Measurements from ENCODE around the gene PGPEP1.

Gene PGPEP1, protein sequence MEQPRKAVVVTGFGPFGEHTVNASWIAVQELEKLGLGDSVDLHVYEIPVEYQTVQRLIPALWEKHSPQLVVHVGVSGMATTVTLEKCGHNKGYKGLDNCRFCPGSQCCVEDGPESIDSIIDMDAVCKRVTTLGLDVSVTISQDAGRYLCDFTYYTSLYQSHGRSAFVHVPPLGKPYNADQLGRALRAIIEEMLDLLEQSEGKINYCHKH

DNA sequence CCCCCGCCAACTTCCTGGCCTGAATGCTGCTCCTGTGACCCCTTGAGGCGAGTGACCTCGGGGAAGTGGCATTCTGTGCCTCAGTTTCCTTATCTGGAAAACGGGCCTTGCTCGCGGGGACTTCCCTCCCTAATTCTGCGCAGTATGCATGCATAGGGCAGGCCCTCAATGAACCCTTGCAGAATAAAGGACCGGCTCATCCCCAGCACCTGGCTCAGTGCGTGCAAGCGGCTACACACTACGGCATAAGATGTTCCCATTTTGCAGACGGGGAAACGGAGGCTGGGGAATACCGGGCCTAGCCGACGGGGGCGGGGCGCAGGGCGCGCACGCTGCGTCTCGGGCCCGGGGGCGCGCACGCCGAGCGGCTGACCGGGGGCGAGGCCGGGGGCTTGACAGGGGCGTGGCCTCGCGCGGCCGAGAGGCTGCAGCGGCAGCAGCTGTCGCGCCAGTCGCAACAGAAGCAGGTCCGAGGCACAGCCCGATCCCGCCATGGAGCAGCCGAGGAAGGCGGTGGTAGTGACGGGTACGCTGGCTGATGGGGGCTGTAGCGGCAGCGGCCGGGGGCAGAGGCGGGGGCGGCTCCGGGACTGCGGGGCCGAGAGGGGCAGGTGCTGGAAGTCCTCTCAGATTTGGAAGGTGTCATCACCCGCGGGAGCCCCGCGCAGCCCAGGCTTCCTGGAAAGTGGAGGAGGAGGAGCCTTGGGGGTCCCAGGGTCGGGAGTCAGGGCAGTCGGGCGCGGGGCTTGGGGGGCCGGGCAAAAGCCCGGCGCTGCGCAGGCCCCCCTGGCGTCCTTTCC is at the start of gene PGPEP1:
TSS of gene PGPEP1 (plus strand) at position 409 of the 800 bp plus-strand sequence. CDS start at position 493, 84 bp downstream.
- peak in 2 of 3 experiments; percentile 53 to 65 for DNase-seq (ENCODE audit: low read depth in 3 of 3)

DNA sequence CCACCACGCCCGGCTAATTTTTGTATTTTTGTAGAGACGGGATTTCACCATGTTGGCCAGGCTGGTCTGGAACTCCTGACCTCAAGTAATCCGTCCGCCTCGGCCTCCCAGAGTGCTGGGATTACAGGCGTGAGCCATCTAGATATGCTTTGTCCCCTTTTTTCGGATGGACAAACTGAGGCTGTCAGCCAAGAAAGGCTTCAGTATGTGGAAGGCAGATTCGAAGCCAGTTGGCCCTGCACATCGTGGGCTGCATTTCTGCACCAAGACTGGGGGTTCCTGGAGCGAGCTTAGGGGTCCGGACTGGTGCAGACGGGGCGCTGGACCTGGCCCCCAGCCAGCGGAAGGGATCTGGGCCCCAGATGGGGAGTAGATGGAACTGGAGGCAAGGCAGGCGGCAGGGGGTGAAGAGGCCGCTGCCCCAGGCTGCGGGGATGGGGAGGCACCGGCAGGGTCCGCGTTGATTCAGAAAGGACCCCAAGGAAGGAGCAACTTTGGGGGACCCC is 49.3 kb upstream of the PGPEP1 start:
- DNase-seq (ENCODE audit: low read depth in 3 of 3), result no peak

DNA sequence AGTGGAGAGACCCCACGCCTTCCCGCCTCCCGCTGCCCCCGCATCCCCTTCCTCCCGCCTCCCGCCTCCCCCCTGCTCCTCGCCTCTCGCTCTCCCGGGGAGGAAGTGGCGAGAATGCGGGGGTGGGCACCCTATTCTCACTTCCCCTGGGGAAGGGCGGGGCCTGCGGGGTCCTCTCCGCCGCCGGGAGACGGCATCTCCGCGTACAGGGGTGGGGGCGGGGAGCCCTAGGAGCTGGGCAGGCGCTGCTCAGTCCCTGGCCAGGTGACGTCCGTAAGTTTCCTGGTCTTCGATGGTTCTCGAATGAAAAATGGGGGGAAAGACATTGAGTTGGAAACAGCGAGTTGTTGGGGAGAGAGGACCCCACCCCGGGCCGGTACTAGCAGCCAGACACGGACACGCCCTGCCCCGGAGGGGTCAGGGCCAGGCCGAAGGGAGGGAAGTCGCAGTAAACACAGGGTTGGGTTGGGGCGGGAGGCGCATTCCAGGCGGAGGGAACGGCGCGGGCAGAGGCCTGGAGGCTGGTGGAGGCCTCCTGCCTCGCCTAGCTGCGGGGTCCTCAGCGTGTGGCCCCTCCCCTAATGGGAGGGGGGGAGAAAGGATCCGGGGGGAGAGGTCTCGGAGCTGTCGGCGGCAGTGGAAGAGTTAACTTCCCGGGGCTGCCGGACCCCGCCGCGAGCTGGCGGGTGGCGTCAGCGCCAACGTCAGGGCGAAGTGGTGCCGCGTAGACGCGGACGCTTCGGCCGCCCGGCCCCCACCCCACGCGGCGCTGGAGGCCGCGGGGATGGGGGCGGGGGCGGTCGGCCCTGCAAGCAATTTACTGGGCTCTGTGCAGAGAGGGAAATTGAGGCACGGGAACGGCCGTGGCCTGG is 48.6 kb upstream of the PGPEP1 start:
- DNase-seq (ENCODE audit: low read depth in 3 of 3), result peak in 1 of 3 experiments; percentile 92

DNA sequence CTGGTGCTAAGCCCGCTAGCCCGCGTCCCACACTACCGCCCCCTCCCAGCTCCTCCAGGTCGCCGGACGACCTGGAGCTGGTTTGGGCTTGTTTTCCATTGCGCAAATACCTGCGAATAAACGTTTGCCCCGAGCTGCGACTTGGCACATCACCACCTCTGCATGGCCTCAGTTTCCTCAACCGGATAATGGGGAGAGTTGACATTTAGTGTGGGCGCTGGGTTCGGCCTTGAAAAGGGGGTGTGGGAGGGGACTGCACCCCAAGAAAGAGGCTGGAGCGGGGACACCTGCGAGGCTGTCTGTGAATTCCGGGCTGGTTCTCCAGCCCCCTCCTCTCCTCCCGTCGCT is 48.0 kb upstream of the PGPEP1 start:
- DNase-seq (ENCODE audit: low read depth in 3 of 3), result no peak

DNA sequence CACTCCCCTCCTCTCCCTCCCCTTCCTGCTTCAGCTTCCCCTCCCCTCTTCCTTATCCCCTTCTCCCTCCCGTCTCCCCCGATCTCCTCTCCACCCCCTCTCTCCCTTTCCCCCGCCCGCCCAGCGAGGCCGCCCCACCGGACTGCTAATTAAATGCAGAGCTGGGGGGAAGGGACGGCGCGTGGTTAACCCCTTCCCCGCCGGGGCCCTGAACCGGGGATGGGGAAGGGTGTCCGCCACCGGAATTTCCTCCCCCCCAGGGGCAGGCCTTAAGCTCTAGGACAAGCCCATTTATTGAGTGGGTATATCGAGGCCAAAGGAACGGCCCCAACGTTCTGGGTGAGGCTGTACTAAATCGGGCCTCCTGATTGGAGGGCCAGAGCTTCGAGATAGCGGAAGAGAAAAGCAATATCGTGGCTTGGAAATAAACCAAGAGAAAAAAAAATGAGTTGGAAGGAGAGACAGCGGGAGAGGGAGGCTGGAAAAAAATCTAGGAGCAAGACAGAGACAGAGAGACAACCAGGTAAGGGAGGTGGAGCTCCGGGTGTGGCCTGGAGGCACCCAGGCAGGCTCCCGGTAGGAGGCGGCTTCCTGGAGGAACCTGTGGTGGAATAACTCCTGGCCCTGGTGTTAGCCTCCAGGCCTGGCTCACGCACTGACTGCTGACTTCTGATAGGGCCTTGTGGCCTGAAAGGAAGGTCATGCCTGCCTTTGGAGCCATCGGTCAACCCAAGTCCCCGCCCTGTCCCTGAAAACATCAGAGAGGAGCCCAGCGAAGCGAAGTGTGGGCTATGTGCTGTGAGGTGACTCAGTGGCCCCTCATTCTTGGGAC is 47.4 kb upstream of the PGPEP1 start:
- DNase-seq (ENCODE audit: low read depth in 3 of 3), result peak in 1 of 3 experiments; percentile 72

DNA sequence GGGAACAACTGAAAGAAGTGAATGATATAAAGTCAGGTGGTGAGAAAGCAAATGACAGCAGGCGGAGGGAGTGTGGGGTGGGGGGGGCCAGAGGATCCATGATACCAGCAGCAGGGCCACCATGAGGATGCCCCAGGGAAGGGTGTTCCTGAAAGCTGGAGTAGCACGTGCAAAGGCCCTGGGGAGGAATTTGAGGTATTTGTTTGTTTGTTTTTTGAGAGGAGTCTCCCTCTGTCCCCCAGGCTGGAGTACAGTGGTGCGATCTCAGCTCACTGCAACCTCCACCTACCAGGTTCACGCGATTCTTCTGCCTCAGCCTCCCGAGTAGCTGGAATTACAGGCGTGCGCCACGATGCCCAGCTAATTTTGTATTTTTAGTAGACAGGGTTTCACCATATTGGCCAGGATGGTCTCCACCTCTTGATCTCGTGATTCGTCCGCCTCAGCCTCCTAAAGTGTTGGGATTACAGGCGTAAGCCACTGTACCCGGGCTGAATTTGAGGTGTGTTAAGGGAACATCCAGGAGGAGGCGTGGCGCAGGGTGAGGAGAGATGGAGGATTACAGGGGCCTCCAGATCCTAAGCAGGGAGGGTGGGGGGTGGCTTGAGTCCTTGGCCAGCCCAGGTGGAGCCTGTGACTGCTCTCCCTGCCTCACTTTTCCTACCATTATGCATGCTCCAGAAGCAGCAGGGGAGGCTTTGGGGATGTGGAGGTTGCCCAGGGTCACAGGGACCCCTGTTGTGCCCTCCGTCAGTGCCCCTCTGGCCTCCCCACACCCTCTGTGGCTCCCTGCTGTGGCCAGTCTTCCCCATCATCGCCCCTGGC is 46.5 kb upstream of the PGPEP1 start:
- DNase-seq (ENCODE audit: low read depth in 3 of 3), result no peak

DNA sequence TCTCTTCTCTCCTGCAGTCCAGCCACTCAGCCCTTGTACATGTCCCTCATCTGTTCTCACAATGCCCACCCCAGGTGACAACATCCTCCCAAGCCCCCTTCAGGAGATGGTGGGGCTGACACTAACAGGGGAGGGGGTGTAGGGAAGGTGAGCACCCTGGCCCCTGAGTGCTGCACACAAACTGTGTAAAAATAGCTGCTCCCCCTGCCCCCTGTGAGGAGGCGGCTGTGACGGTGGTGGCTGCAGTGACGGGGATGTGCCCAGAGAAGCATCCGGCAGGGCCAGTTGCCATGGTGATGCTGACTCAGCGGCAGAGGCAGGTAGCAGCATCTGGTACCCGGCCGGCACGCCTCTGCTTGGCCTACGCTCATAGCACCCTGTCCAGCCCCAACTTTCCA is 45.9 kb upstream of the PGPEP1 start:
- DNase-seq (ENCODE audit: low read depth in 3 of 3), result peak; percentile 72 to 93 (median 83)

DNA sequence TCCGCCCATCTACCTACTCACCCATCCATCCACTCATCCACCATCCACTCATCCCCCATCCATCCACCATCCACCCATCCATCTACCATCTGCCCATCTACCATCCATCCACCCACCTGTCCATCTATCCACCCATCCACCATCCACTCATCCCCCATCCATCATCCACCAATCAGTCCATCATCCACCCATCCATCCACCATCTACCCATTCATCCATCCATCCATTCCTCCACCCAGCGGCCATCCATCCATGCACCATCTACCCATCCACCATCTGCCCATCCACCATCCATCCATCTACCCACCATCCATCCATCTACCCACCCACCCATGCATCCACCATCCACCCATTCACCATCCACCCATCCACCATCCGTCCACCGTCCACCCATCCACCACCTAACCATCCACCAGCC is 45.4 kb upstream of the PGPEP1 start:
- no peak for DNase-seq (ENCODE audit: low read depth in 3 of 3)

DNA sequence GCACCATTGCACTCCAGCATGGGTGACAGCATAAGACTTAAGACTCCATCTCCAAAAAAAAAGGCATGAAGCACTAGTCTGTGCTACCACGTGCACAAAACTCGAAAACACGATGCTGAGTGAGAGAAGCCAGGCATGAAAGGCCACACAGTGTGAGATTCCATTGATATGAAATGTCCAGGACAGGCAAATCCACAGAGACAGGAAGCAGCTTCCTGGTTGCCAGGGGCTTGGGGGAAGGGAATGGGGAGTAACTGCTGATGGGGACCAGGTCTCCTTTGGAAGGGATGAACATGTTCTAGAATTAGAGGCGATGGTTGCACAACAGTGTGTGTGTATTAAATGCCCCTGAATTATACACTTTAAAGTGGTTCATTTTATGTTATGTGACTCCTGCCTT is 43.1 kb upstream of the PGPEP1 start:
- no peak for DNase-seq (ENCODE audit: low read depth in 3 of 3)

DNA sequence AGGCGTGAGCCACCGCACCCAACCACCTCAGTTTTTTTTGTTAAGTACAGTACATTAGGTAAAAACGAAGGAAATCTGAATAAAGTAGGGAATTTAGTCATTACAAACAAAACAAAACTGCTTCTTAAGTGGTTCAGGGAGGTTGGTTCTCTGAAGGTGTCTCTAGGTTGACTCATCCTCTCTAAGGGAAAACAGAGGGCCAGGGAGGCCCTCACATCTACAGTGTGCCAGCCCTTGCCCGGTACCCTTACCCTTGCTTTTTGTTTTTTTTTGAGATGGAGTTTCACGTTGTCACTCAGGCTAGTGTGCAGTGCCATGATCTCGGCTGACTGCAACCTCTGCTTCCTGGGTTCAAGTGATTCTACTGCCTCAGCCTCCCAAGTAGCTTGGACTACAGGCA is 41.8 kb upstream of the PGPEP1 start:
- DNase-seq (ENCODE audit: low read depth in 3 of 3), result no peak

DNA sequence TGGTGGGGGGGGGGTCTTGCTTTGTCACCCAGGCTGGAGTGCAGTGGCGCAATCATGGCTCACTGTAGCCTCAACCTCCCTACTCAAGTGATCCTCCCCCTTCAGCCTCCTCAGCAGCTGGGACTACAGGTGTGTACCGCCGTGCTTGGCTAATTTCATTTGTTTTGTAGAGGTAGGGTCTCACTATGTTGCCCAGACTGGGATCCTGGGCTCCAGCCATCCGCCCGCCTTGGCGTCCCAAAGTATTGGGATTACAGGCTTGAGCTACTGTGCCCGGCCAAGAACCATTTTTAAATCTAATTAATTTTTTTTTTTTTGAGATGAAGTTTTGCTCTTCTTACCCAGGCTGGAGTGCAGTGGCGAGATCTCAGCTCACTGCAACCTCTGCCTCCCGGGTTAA is 40.7 kb upstream of the PGPEP1 start:
- no peak for DNase-seq (ENCODE audit: low read depth in 3 of 3)

DNA sequence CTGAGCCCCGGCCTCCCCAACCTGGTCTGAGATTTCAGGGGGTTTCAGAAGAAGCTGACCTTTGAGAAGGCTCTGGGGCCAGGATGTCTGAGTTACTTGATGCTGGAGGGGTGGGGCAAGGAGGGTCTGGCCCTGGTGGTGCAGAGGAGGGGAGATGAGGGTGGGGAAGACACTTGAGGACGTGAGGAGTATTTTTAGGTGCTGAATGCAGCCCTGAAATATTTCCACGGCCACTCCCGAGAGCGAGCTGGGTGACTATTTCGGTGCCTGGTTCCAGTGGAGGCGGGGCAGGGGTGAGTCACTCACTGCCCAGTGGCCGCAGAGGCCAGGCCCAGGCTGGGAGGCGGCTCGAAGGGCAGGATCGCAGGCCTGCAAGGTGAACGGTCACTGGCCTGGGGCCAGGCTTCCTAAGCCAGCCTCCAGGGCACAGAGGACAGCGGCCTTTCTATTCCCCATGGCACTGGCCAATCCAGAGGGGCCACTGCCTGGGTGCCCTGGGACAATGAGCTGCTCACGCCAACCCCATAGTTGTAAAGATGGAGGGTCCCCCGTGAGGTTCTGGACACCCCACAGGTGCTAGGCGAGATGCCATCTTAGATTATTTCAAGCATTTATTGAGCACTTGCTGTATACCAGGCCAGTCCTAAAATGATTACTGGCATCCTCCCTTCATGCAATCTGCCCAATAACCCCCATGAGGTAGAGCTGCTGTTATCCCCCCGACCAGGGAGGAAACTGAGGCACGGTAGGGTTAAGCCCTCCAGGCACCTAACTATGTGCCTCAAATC is 39.3 kb upstream of the PGPEP1 start:
- DNase-seq (ENCODE audit: low read depth in 3 of 3), result no peak

DNA sequence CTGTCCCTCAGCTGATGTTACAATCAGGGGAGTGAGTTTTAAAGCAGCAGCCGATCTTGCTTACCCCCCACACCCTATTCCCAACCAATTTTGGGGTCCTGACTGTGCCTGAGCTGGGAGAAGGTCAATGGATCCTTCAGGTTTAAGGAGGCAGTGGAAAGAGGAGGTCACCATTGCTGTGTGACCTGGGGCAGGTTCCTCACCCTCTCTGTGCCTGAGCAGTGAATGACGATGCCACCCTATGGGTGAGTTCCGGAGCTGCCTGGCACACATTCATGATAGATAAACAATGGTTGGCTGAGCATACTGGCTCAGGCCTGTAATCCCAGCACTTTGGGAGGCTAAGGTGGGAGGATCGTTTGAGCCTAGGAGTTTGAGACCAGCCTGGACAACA is 38.7 kb upstream of the PGPEP1 start:
- no peak for DNase-seq (ENCODE audit: low read depth in 3 of 3)

DNA sequence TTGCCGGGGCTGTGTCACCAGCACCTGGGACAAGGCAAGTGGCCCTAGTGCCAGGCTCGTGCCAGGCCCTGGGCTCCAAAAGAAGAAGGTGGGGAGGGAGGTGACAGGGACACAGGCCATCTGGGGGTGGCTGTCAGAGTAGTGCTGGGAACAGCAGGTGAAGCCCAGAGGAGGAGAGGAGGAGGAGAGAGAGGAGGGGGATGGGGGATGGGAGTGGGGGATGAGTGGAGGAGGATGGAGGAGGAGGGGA is 36.3 kb upstream of the PGPEP1 start:
- no peak for DNase-seq (ENCODE audit: low read depth in 3 of 3)

DNA sequence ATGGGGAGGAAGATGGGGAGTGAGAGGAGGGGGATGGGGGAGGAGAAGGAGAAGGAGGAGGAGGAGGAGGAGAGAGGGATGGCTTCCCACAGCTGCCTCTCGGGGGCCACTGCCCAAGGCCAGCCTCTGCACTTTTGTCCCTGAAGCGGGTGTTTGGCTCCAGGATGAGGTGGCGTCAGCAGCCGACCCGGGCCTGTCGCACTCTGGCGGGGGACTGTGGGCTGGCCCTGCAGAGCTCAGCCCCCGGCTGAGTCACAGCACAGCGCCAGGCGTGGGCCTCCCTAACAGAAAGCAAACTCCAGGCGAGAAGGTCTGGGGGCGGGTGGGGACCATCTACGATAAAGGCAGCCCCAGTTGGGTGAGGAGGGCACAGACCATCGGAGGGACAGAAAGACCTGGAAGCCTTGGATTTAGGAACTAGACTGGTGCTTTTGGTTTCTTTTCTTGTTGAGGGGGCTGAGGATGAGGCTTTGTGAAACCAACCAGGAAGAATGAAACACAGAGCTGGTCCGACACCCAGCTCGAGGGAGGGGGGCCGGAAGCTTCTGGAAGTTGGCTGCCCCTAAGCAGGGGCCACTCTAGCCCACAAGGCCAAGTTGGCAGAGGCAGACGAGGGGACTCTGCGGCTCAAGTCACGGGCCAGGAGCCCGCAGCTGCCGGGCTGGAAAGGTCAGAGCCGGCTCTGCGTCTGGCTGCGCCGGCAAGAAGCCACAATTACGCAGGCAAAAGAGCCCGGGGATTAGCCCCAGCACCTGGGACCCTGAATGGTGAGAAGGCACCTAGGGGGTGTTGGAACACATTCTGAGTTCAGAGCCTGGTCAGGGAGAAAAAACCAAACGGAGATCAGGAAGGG is 35.7 kb upstream of the PGPEP1 start:
- peak; percentile 69 to 88 (median 71) for DNase-seq (ENCODE audit: low read depth in 3 of 3)

DNA sequence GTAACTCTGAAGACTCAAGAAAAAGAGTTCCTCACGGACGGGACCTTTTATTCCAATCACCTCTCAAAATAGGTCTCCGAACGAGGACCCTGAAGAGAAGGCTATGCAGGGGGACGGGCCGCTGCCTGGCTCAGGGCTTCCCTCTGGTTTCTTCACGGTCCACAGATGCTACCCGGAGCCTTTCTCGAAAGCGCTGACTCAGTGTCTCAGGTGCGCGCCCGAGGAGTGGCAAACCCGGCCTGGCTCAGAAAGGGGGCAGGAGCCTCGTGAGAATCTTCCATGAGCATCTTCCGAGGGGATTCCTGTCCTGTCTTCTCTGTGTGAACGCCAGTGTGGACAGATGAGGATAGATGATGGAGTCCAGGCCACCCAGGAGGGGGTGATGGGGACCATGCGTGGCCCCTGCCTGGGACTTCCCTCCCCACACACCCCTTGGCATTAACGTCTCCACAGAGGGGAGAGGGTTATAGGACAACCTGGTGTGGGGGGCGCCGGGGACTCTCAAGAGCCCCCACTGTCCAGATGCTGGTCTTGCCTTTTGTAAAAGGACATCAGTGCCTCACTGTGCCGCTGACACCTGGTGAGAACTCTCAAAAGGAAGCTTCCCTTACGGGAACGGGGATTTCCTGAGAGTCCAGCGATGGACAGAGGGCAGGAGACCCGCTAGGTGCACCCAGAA is 34.0 kb upstream of the PGPEP1 start:
- DNase-seq (ENCODE audit: low read depth in 3 of 3), result no peak

DNA sequence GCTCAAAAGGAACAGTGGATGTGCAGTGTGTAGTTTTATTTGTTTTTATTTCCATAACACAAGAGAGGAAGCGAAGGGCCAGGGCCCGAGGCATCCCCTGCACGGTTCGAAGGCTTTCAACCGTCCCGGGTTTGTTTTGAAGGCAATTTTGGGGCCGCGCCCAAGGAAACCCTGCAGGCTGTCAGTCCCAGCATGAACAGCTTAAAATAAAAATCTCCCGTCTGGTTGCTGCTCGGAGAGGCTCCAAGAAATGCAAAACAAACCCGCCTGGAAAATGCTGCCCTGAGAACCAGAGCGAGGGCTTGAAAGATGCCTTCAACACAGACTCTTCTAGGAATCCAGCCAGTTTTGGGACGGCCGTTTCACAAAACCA is 33.5 kb upstream of the PGPEP1 start:
- DNase-seq (ENCODE audit: low read depth in 3 of 3), result no peak

DNA sequence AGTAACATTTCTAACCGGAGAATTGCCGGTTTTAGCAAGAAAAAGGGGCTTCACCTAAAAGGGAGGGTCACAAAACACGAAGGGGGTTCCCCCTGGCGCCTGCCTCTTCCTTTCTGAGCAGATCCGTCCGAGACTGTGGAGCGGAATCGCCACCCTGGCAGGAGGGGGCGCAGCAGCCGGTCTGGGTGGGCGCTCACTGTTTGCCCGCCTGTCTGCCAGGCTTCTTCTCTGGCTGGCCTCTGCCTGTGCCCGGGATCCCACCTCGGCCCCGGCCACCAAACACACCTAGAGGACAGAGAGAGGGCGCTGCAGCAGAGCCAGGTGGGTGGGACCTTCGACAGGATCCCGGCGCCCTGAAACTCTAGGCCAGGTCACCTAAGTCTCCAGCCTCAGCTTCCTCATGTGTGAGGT is 33.1 kb upstream of the PGPEP1 start:
- DNase-seq (ENCODE audit: low read depth in 3 of 3), result no peak

All from stimulated activated CD4-positive, alpha-beta T cell treated with anti-CD3 and anti-CD28 coated beads, TNF-alpha, amount 100 ng/mL, for 24 hours (primary cell).